Adrenal gland (tissue), 12 donors: ENCODE data around the gene GFOD2. TPM values are rescaled to one million over a fixed set of nuclear protein-coding genes. Genes with fewer than 3 reads are reported as not detected.

Source experiments
- DNase-seq, 7 donors: peaks; one replicate each; pipeline ENCODE4 v3.0.0-alpha.2; 2019 to 2020
- H3K27ac ChIP-seq, 5 donors: fragments of 200-600 bp; sonication (generic) in 4 of 5; 1 replicate in 3 of 5; 2 replicates in 2 of 5; pipeline versions ENCODE4 v1.5.1 to v1.8.0; 2016 to 2020; ENCODE audit warnings: mild to moderate bottlenecking in 1 of 5
- H3K27me3 ChIP-seq: fragments of 200-600 bp; 2 replicates; pipeline ENCODE4 v1.8.0; 2021
- H3K36me3 ChIP-seq, 2 donors: fragments of 200-600 bp; replicated peaks in 1 of 2; 1 replicate in 1 of 2; 2 replicates in 1 of 2; pipeline versions ENCODE4 v1.5.1 to v1.8.0; 2018 to 2022
- H3K4me1 ChIP-seq, 2 donors: fragments of 200-600 bp; replicated peaks in 1 of 2; 1 replicate in 1 of 2; 2 replicates in 1 of 2; pipeline versions ENCODE4 v1.5.1 to v1.8.0; 2018 to 2021
- H3K4me3 ChIP-seq, 4 donors: fragments of 200-600 bp; sonication (generic) in 3 of 4; one replicate each; pipeline ENCODE4 v1.5.1; 2016 to 2018
- H3K9me3 ChIP-seq, 3 donors: fragments of 200-600 bp; sonication (generic) in 1 of 3; replicated peaks in 1 of 3; 1 replicate in 2 of 3; 2 replicates in 1 of 3; pipeline versions ENCODE4 v1.5.1 to v1.8.0; 2016 to 2021
- POLR2A ChIP-seq, 2 donors: fragments of 450-650 bp; IDR thresholded peaks; one replicate each; pipeline ENCODE4 v1.6.1; 2017; ENCODE audit warnings: antibody characterized with exemption in 2 of 2, mild to moderate bottlenecking in 2 of 2, moderate library complexity in 1 of 2
- WGBS, 4 donors: extraction: QIAGEN DNeasy Blood & Tissue Kit in 2 of 4; methylation state at CpG; one replicate each; pipeline versions ENCODE4 v1.1.5 to v1.1.7; 2013 to 2017; 5-methylcytosine and 5-hydroxymethylcytosine counted together
- intact Hi-C, 2 donors: fragments of 100-400 bp; cut with DNase I; formaldehyde crosslinking; loops; one replicate each; pipeline versions ENCODE4 v1.14.1 to v1.15.0; 2022 to 2023
- polyA plus RNA-seq, 3 donors: library from polyadenylated mRNA; stranded (reverse); fragments of 200-250 nt in 2 of 3; fragments of 350-450 nt in 1 of 3; fragmentation: Illumina TruSeq in 1 of 3; extraction: RNeasy Lipid Tissue Mini Kit (QIAGEN cat#74804) in 1 of 3; gene quantifications; one replicate each; pipeline ENCODE4 v1.2.3, GENCODE V29; 2013 to 2014
- total RNA-seq, 9 donors: library from RNA; depleted of rRNA in 4 of 9; stranded (reverse); fragments of >200 nt in 4 of 9; fragments of 120-200 nt in 1 of 9; fragmentation: NEBNext Ultra II Directional in 1 of 9; extraction: Animal tissue kit (Norgen Biotek cat#: 25700) in 1 of 9; gene quantifications; one replicate each; pipeline versions ENCODE4 v1.1.0 to v1.2.4, GENCODE V29; 2013 to 2023
- TF ChIP-seq, protein P1 (sequence below), 6 experiments: fragments of 450-650 bp in 4 of 6; fragments of 200-600 bp in 2 of 6; sonication (generic) in 1 of 6; IDR thresholded peaks; 1 replicate in 5 of 6; 2 replicates in 1 of 6; pipeline versions ENCODE4 v1.5.1 to v1.8.0; 2016 to 2021; ENCODE audit warnings: antibody characterized with exemption in 6 of 6, mild to moderate bottlenecking in 2 of 6, moderate library complexity in 1 of 6
- donor health status: healthy with polysubstance abuse.
- donor health status: Bipolar disorder and iron deficiency.
- donor health status: DM: yes; HTN: yes; CAD: no.
- donor health status: DM: no; HTN: no; CAD: no.
- donor health status: DM: no; HTN: no; CAD: no.
- donor health status: DM: yes; HTN: yes; CAD: no.

Gene GFOD2
- total and polyA plus RNA-seq, 12 donors, result 14.2 to 43.5 (median 16.7) TPM

DNA sequence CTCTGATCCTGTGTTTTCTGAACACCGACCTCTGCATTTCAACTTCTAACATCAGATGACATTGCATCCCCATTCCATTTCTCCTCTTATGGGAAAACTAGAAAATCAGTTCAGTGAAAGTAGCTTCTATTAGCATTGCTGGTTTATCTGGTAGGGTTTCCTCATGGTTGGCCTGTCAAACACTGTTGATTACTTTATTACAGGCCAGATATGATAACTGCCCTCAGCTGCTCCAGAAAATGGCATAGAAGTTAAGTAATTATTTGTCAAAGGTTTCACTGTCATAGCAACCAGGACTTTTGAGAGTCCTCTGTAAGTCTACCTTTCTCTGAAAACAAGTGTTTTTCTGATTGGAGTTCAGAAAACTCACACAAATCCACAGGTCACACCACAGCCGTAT is 3.0 kb downstream of the GFOD2 start:
- Histone ChIP-seq H3K27me3 (no peaks in the 10 kb centered on the region), H3K27ac (no peak overlapping the region), H3K36me3 (no peaks in the 10 kb centered on the region), H3K4me1 (peaks cover 16 to 21% of the 10 kb centered on the region in 2 donors), H3K4me3 (no peak overlapping the region), H3K9me3 (no peaks in the 10 kb centered on the region)
- TF ChIP-seq POLR2A (IDR thresholded peaks at IDR 0.05), result no peak
- TF ChIP-seq, protein P1, sequence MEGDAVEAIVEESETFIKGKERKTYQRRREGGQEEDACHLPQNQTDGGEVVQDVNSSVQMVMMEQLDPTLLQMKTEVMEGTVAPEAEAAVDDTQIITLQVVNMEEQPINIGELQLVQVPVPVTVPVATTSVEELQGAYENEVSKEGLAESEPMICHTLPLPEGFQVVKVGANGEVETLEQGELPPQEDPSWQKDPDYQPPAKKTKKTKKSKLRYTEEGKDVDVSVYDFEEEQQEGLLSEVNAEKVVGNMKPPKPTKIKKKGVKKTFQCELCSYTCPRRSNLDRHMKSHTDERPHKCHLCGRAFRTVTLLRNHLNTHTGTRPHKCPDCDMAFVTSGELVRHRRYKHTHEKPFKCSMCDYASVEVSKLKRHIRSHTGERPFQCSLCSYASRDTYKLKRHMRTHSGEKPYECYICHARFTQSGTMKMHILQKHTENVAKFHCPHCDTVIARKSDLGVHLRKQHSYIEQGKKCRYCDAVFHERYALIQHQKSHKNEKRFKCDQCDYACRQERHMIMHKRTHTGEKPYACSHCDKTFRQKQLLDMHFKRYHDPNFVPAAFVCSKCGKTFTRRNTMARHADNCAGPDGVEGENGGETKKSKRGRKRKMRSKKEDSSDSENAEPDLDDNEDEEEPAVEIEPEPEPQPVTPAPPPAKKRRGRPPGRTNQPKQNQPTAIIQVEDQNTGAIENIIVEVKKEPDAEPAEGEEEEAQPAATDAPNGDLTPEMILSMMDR (IDR thresholded peaks at IDR 0.05), result no peak
- WGBS, 4 donors, result 95 to 98% (median 96%) methylated on average over 2 of the region's 2 CpGs
- no peak for DNase-seq
- intact Hi-C loops, result no loop called here

DNA sequence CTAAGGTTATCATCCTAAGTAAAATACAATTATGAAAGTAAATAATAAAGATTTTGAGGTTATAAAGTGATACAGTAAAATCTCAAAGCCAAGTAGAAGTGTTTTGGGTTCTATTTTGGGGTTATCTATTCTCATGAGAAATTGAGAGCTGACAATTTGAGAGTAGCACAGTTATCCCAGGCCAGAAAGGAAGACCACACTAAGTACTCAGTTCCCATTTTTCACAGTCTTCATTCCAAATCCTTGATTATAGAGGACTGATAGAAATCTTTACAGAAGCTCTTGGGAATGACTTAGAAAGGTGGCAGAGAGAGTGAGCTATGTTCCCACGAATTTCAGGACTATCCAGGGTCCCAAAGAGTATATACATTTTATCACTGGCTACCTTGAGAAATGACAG is 4.6 kb downstream of the GFOD2 start:
- 56 to 91% (median 83%) methylated on average over 1 of the region's 1 CpG for WGBS, 4 donors
- intact Hi-C loops, result no loop called here

DNA sequence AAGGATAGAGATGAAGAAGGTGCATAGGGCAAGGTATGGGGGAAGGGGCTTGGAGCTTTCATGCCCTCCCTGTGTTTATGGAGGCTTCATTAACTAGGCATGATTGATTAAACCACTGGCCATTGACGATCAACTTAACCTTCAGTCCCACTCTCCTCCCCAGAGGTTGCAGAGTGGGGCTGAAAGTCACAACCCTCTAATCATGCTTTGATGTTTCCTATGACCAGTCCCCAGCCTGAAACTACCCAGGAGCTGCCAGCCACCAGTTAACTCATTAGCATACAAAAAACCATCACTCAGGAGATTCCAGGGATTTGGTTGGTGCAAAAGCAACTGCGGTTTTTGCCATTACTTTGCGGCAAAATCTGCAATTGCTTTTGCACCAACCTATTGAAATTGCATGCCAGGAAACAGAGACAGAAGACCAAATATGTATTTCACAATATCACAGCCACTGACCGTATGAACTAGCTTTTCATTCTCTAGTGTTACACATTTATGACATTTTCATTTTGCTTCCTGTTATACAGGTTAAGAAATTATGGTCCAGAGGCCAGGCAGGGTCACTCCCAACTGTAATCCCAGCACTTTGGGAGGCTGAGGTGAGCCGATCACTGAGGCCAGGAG is 5.4 kb downstream of the GFOD2 start:
- 71 to 85% (median 75%) methylated on average over 5 of the region's 5 CpGs for WGBS, 4 donors
- intact Hi-C loops, result no loop called here
- no peaks in the 10 kb centered on the region for H3K27me3 ChIP-seq

More for the DNA sequence above, 4.6 kb downstream of the GFOD2 start:
- no peak overlapping the region for H3K27ac ChIP-seq
- H3K36me3 ChIP-seq, result no peaks in the 10 kb centered on the region
- no peaks in the 10 kb centered on the region for H3K27me3 ChIP-seq
- no peak for TF ChIP-seq POLR2A (IDR thresholded peaks at IDR 0.05)
- TF ChIP-seq, protein P1 (IDR thresholded peaks at IDR 0.05), result no peak
- no peak for DNase-seq
- H3K9me3 ChIP-seq, result no peaks in the 10 kb centered on the region
- peaks cover 8 to 11% of the 10 kb centered on the region in 2 donors for H3K4me1 ChIP-seq
- H3K4me3 ChIP-seq, result no peak overlapping the region

DNA sequence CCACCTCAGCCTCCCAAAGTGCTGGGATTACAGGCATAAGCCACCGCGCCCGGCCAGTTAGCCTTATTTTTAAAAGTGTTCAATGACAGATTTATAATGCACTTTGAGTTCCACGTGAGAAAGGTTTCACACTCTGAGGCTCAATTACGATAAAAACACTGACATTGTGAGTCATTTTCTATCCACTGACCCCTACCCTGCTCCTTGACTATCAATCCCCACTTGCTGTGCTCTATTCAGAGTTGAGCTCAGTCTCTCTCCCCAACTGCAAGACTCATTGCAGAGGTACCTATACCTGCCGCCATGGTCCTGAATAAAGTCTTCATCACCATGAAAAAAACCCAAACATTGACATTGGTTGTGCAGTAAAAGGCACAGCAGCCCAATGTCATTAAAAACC is 8.5 kb downstream of the GFOD2 start:
- Histone ChIP-seq H3K9me3 (no peaks in the 10 kb centered on the region), H3K4me3 (no peak overlapping the region), H3K27ac (no peak overlapping the region), H3K36me3 (no peaks in the 10 kb centered on the region), H3K27me3 (no peaks in the 10 kb centered on the region), H3K4me1 (peaks cover 7 to 9% of the 10 kb centered on the region in 2 donors)
- DNase-seq, result no peak
- TF ChIP-seq POLR2A (IDR thresholded peaks at IDR 0.05), result no peak
- TF ChIP-seq, protein P1 (IDR thresholded peaks at IDR 0.05), result no peak
- intact Hi-C loops, result no loop called here
- 91 to 94% (median 92%) methylated on average over 6 of the region's 6 CpGs for WGBS, 4 donors

More for the DNA sequence above, 5.4 kb downstream of the GFOD2 start:
- TF ChIP-seq POLR2A (IDR thresholded peaks at IDR 0.05), result no peak
- TF ChIP-seq, protein P1 (IDR thresholded peaks at IDR 0.05), result no peak
- H3K27ac ChIP-seq, result no peak overlapping the region
- DNase-seq, result no peak
- peaks cover 14 to 17% of the 10 kb centered on the region in 2 donors for H3K4me1 ChIP-seq
- no peaks in the 10 kb centered on the region for H3K9me3 ChIP-seq
- H3K36me3 ChIP-seq, result no peaks in the 10 kb centered on the region
- H3K4me3 ChIP-seq, result no peak overlapping the region
